T-cell (primary cell): ENCODE measurements around the gene APOF. TPM values are rescaled to one million over a fixed set of nuclear protein-coding genes. Genes with fewer than 3 reads are reported as not detected.

ENCODE experiments used
- ATAC-seq, 4 experiments: fragments of 200-7000 bp in 3 of 4; fragments of 150-1000 bp in 1 of 4; cut with Tn5 transposase; replicated peaks in 1 of 4; 1 replicate in 3 of 4; 2 replicates in 1 of 4; pipeline ENCODE4 v1.10.0; 2021; ENCODE audit warnings: moderate library complexity in 3 of 4, mild to moderate bottlenecking in 2 of 4, moderate number of reproducible peaks in 1 of 4
- CTCF ChIA-PET, 2 donors: fragments of 300-600 bp; sonication (Branson Sonifier 250); formaldehyde crosslinking; loops; one replicate each; lab custom pipeline; 2022; ENCODE audit warnings: antibody characterized with exemption in 2 of 2; lab: Charles Lee
- POLR2A ChIA-PET, 2 donors: fragments of 300-600 bp; sonication (Branson Sonifier 250); formaldehyde crosslinking; loops; one replicate each; lab custom pipeline; 2022; ENCODE audit warnings: antibody characterized with exemption in 2 of 2; lab: Charles Lee
- DNase-seq, 35 experiments: peaks; one replicate each; pipeline versions ENCODE4 v3.0.0 to v3.0.0-alpha.2; 2013 to 2023
- H3K27ac ChIP-seq: one replicate; pipeline ENCODE4 v1.5.1; 2013; ENCODE audit warnings: low read length
- H3K27me3 ChIP-seq, 2 experiments: replicated peaks in 1 of 2; 1 replicate in 1 of 2; 2 replicates in 1 of 2; pipeline versions ENCODE4 v1.6.1 to v1.7.0; 2013; ENCODE audit warnings: low read length in 1 of 2, mixed read lengths in 1 of 2; ENCODE audit not compliant: control insufficient read depth in 2 of 2, insufficient read depth in 2 of 2; ENCODE audit errors: extremely low read depth in 1 of 2
- H3K36me3 ChIP-seq, 2 donors: 1 replicate in 1 of 2; 2 replicates in 1 of 2; pipeline versions ENCODE4 v1.6.1 to v1.7.0; 2013; ENCODE audit warnings: low read length in 1 of 2; ENCODE audit not compliant: control insufficient read depth in 2 of 2, insufficient read depth in 1 of 2; ENCODE audit errors: extremely low read depth in 1 of 2
- H3K4me1 ChIP-seq, 2 experiments: 1 replicate in 1 of 2; 2 replicates in 1 of 2; pipeline versions ENCODE4 v1.6.1 to v1.7.0; 2013; ENCODE audit warnings: low read length in 2 of 2, mixed read lengths in 1 of 2; ENCODE audit not compliant: insufficient read depth in 2 of 2, control insufficient read depth in 1 of 2; ENCODE audit errors: extremely low read depth in 1 of 2
- H3K4me3 ChIP-seq, 2 donors: 1 replicate in 1 of 2; 2 replicates in 1 of 2; pipeline versions ENCODE4 v1.5.1 to v1.7.0; 2013; ENCODE audit warnings: mild to moderate bottlenecking in 2 of 2, low read length in 1 of 2, moderate library complexity in 1 of 2; ENCODE audit not compliant: control insufficient read depth in 1 of 2; ENCODE audit errors: extremely low read depth in 1 of 2
- H3K9me3 ChIP-seq: 2 replicates; pipeline ENCODE4 v1.7.0; 2013
- H3K27ac Mint-ChIP-seq, 2 donors: one replicate each; pipeline ENCODE4 v1.8.0; 2020 to 2021; ENCODE audit warnings: mild to moderate bottlenecking in 2 of 2, mixed read lengths in 2 of 2
- H3K27me3 Mint-ChIP-seq, 2 donors: one replicate each; pipeline ENCODE4 v1.8.0; 2021 to 2022; ENCODE audit warnings: mixed read lengths in 2 of 2
- H3K36me3 Mint-ChIP-seq: one replicate; pipeline ENCODE4 v1.8.0; 2021; ENCODE audit warnings: mixed read lengths
- H3K4me1 Mint-ChIP-seq, 3 donors: one replicate each; pipeline ENCODE4 v1.8.0; 2020 to 2022; ENCODE audit warnings: mixed read lengths in 3 of 3, mild to moderate bottlenecking in 1 of 3
- H3K4me3 Mint-ChIP-seq, 3 donors: one replicate each; pipeline ENCODE4 v1.8.0; 2020 to 2022; ENCODE audit warnings: mild to moderate bottlenecking in 3 of 3, mixed read lengths in 3 of 3, moderate library complexity in 3 of 3
- H3K9me3 Mint-ChIP-seq, 3 donors: one replicate each; pipeline ENCODE4 v1.8.0; 2020 to 2022; ENCODE audit warnings: mixed read lengths in 3 of 3
- WGBS: methylation state at CpG from one replicate; pipeline ENCODE4 v1.1.5; 2013; ENCODE audit warnings: missing lambda C conversion rate; ENCODE audit not compliant: insufficient coverage; 5-methylcytosine and 5-hydroxymethylcytosine counted together
- total RNA-seq, 35 experiments: library from RNA in 6 of 35; stranded (reverse) in 6 of 35; fragments of 120-200 nt in 1 of 35; gene quantifications; one replicate each; pipeline versions ENCODE4 v1.2.1 to v1.2.4 and lab custom pipeline; 2013 to 2026

Gene APOF
- total RNA-seq, 5 donors from 2014 or later (not counting 1 experiment from before 2014, with no cell fraction given), result not detected

- no peak overlapping the region for H3K4me3 ChIP-seq
- no peak for ATAC-seq
- no peaks in the 10 kb centered on the region for H3K36me3 ChIP-seq
- DNase-seq, result no peak
- H3K27me3 ChIP-seq, result no peaks in the 10 kb centered on the region
- peaks cover 2 to 4% (median 3%) of the 10 kb centered on the region in 3 donors for H3K9me3 Mint-ChIP-seq
- no peak overlapping the region for H3K4me3 Mint-ChIP-seq
- H3K36me3 Mint-ChIP-seq, result no peaks in the 10 kb centered on the region
- 87% methylated on average over 3 of the region's 7 CpGs for WGBS
- no peaks in the 10 kb centered on the region for H3K4me1 ChIP-seq
- no peaks in the 10 kb centered on the region for H3K27me3 Mint-ChIP-seq
- POLR2A ChIA-PET, result interaction anchor here in 1 of 2 donors (0.6 kb wide), 1 partner anchor 1078 kb away, joined by 3 read pairs; no protein-coding TSS in a partner anchor
- CTCF ChIA-PET, result no interaction called here
- H3K9me3 ChIP-seq, result no peaks in the 10 kb centered on the region
- H3K4me1 Mint-ChIP-seq, result peaks cover 0 to 6% (median 0%) of the 10 kb centered on the region in 3 donors
- no peak overlapping the region for H3K27ac Mint-ChIP-seq
- no peak overlapping the region for H3K27ac ChIP-seq
Measured at GRCh38 chr12:56374726-56375597, 12.3 kb upstream of the APOF start.

- Histone ChIP-seq H3K4me3 (no peak overlapping the region), H3K27me3 (no peaks in the 10 kb centered on the region), H3K36me3 (no peaks in the 10 kb centered on the region), H3K9me3 (no peaks in the 10 kb centered on the region), H3K27ac (no peak overlapping the region), H3K4me1 (no peaks in the 10 kb centered on the region)
- Mint-ChIP-seq H3K9me3 (peaks cover 2 to 4% (median 3%) of the 10 kb centered on the region in 3 donors), H3K27me3 (no peaks in the 10 kb centered on the region), H3K27ac (no peak overlapping the region), H3K4me1 (peaks cover 0 to 6% (median 0%) of the 10 kb centered on the region in 3 donors), H3K36me3 (no peaks in the 10 kb centered on the region), H3K4me3 (no peak overlapping the region)
- ATAC-seq (no peak), DNase-seq (no peak)
- CTCF ChIA-PET, result no interaction called here
- WGBS, result no CpG with 5 or more reads among the region's 1 CpG
- POLR2A ChIA-PET, result interaction anchor here in 1 of 2 donors (0.9 kb wide), 1 partner anchor 41 kb away, joined by 3 read pairs; no protein-coding TSS in a partner anchor
Measured at GRCh38 chr12:56373515-56373914, 10.9 kb upstream of the APOF start.

- no peak overlapping the region for H3K27ac ChIP-seq
- H3K36me3 ChIP-seq, result no peaks in the 10 kb centered on the region
- H3K27ac Mint-ChIP-seq, result no peak overlapping the region
- CTCF ChIA-PET, result interaction anchor here (0.6 to 0.7 kb wide), 2 partner anchors 73 to 553 kb away, joined by 3 to 4 read pairs; no protein-coding TSS in a partner anchor
- POLR2A ChIA-PET, result no interaction called here
- DNase-seq, result no peak
- no peak for ATAC-seq
- H3K27me3 Mint-ChIP-seq, result no peaks in the 10 kb centered on the region
- no peaks in the 10 kb centered on the region for H3K4me1 ChIP-seq
- no peaks in the 10 kb centered on the region for H3K4me1 Mint-ChIP-seq
- no peak overlapping the region for H3K4me3 Mint-ChIP-seq
- H3K9me3 Mint-ChIP-seq, result no peaks in the 10 kb centered on the region
- H3K4me3 ChIP-seq, result no peak overlapping the region
- WGBS, result no CpG with 5 or more reads among the region's 3 CpGs
- no peaks in the 10 kb centered on the region for H3K9me3 ChIP-seq
- H3K36me3 Mint-ChIP-seq, result no peaks in the 10 kb centered on the region
- peaks cover 0 to 6% of the 10 kb centered on the region in 2 experiments for H3K27me3 ChIP-seq
Measured at GRCh38 chr12:56366948-56367347, 4.3 kb upstream of the APOF start.

DNA sequence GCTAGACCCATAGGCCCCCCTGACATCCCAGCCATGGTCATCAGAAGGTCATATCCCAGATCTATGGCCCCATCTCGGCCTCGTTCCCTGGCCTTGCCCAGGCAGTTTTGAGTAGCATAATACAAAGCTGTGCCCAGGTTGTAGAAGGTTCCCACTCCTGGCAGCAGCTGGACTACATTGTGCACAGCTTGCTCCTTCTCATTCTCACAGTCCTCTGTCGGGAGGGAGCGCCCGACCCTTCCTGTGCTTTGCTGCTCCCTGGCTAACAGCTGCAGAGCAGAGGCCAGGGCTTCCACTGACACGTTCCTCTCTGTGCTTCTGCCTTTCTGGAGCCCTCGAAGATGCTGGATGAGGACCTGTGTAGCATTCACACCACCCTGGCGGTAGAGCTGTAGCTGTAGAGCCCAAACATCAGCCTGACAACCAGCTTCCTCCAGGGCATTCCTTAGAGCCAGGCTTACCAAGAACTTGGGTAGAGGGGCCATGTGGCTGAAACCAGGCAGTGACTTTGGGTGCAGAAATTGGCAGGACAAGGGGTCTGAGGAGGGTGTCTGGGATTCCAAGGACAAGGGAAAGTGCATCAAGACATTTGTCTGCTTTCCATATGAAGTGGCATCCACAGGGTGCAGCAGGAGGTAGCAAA is 1.0 kb downstream of the APOF start:
- H3K4me3 ChIP-seq, result no peak overlapping the region
- Mint-ChIP-seq H3K4me3 (peak overlapping the region; percentile 84 to 96 (median 95)), H3K36me3 (no peaks in the 10 kb centered on the region), H3K4me1 (peaks cover 25 to 33% (median 31%) of the 10 kb centered on the region in 3 donors), H3K27ac (peak overlapping the region; percentile 94 to 98), H3K27me3 (no peaks in the 10 kb centered on the region), H3K9me3 (no peaks in the 10 kb centered on the region)
- 90% methylated on average over 8 of the region's 8 CpGs for WGBS
- H3K4me1 ChIP-seq, result peaks cover 8 to 24% of the 10 kb centered on the region in 2 experiments
- H3K27ac ChIP-seq, result no peak overlapping the region
- ATAC-seq, result no peak
- H3K36me3 ChIP-seq, result no peaks in the 10 kb centered on the region
- no peaks in the 10 kb centered on the region for H3K27me3 ChIP-seq
- ChIA-PET POLR2A (no interaction called here), CTCF (no interaction called here)
- H3K9me3 ChIP-seq, result no peaks in the 10 kb centered on the region
- DNase-seq, result no peak

DNA sequence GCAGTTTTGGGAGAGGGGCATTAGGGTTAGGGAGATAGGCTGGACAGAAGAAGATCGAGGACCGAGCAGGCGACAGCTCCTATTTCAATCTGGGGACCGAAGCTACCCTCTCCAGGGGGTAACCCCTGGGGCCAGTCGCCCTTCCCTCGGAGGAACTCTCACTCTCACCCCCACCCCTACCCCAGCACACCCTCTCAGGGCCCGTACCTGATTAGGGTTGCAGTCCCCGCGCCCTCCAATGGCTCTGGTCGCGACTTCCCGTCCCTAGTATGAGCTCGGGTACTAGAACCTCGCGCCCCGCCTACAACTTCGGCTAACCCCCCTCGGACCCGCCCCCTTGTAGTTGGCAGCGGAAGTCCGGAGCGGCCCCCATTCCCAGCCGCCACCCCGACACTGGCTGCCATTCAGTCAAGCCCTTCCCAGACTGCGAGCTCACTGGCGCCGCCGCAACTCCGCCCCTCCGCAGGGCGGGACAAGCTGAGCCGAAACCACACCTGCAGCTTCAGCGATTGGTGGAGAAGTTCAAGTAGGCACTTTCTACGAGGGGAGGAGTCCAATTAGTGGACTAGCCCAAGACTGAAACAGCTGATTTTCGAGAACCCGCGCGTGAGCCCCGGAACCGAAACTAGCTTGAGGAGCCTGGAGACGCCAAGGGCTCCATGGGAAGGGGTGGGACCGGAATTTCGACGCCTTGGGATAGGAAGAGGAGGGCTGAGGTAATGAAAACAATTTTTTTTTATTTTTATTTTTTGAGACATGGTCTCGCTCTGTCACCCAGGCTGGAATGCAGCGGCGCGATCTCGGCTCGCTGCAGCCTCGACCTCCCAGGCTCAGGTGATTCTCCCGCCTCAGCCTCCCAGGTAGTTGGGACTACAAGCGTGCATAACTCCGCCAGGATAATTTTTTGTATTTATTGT is 2.5 kb downstream of the APOF start, which contains the start of gene STAT2:
Gene STAT2, minus strand, starts transcription at position 257 of the 917 bp plus-strand sequence. CDS start 3,536 bp downstream, outside the sequence.
- Mint-ChIP-seq H3K4me1 (peaks cover 29 to 37% (median 36%) of the 10 kb centered on the region in 3 donors), H3K27me3 (no peaks in the 10 kb centered on the region), H3K27ac (peak within 1 kb of the TSS; percentile 94 to 98), H3K4me3 (peak within 1 kb of the TSS; percentile 84 to 96 (median 95)), H3K36me3 (peaks cover 9% of the 10 kb centered on the region), H3K9me3 (no peaks in the 10 kb centered on the region)
- ChIA-PET POLR2A (interaction anchor here (0.5 to 1.8 kb wide), 19 partner anchors 9 to 751 kb away, joined by 3 to 17 read pairs (median 5); partner anchors contain the start of genes IL23A (in 2 of the 2), PAN2 (in 2 of the 2), CNPY2 (in 1 of the 2) and DNAJC14 (in 1 of the 2)), CTCF (interaction anchor here (0.5 to 2.2 kb wide), 26 partner anchors 9 to 530 kb away, joined by 3 to 31 read pairs (median 4); partner anchors contain the start of genes ANKRD52 (in 1 of the 2), CNPY2 (in 1 of the 2), DNAJC14 (in 1 of the 2) and ESYT1 (in 1 of the 2))
- ATAC-seq (peak; percentile 95 to 98 (median 96)), DNase-seq (peak; percentile 97 to 100 (median 99))
- Histone ChIP-seq H3K36me3 (peaks cover 6 to 13% of the 10 kb centered on the region in 2 donors), H3K9me3 (no peaks in the 10 kb centered on the region), H3K27ac (peak within 1 kb of the TSS; percentile 52), H3K4me3 (peak within 1 kb of the TSS; percentile 75 to 85), H3K27me3 (no peaks in the 10 kb centered on the region), H3K4me1 (peaks cover 8 to 24% of the 10 kb centered on the region in 2 experiments)
- under 1% methylated on average over 37 of the region's 54 CpGs for WGBS
